Measurements from ENCODE around the gene TK2. TPM values are rescaled to one million over a fixed set of nuclear protein-coding genes. Genes with fewer than 3 reads are reported as not detected.

The TK2 gene
- total and polyA plus RNA-seq, 7 donors, result 9.6 to 32.7 (median 17.6) TPM

- no peaks in the 10 kb centered on the region for H3K4me1 ChIP-seq
- WGBS, 2 donors, result 53 to 86% methylated on average over 1 of the region's 1 CpG
- TF ChIP-seq CTCF (IDR thresholded peaks at IDR 0.05), result no peak
- no peak for TF ChIP-seq EP300 (IDR thresholded peaks at IDR 0.05)
- no peak for TF ChIP-seq POLR2AphosphoS5 (IDR thresholded peaks at IDR 0.05)
- no peak for DNase-seq
- H3K36me3 ChIP-seq, result no peaks in the 10 kb centered on the region
- peaks cover 0 to 4% (median 0%) of the 10 kb centered on the region in 4 donors for H3K9me3 ChIP-seq
- H3K27ac ChIP-seq, result no peak overlapping the region
- intact Hi-C loops (cut with DNase I), result no loop called here
- H3K4me3 ChIP-seq, result no peak overlapping the region
- H3K27me3 ChIP-seq, result peaks cover 3 to 40% (median 31%) of the 10 kb centered on the region in 3 donors
These were observed 87.0 kb downstream of the TK2 start for GRCh38 chr16:66462912-66463311.

- H3K9me3 ChIP-seq, result no peaks in the 10 kb centered on the region
- TF ChIP-seq POLR2AphosphoS5 (IDR thresholded peaks at IDR 0.05) (no peak), EP300 (IDR thresholded peaks at IDR 0.05) (no peak), POLR2A (IDR thresholded peaks at IDR 0.05) (no peak), CTCF (IDR thresholded peaks at IDR 0.05) (no peak)
- peak; percentile 22 for DNase-seq
- intact Hi-C loops (cut with DNase I), result no loop called here
- H3K27ac ChIP-seq, result no peak overlapping the region
- H3K36me3 ChIP-seq, result no peaks in the 10 kb centered on the region
- H3K4me1 ChIP-seq, result no peaks in the 10 kb centered on the region
- peaks cover 3 to 42% (median 33%) of the 10 kb centered on the region in 3 donors for H3K27me3 ChIP-seq
- 88 to 90% methylated on average over 1 of the region's 1 CpG for WGBS, 2 donors
- H3K4me3 ChIP-seq, result no peak overlapping the region
These were observed 89.2 kb downstream of the TK2 start for GRCh38 chr16:66460703-66461102.

DNA sequence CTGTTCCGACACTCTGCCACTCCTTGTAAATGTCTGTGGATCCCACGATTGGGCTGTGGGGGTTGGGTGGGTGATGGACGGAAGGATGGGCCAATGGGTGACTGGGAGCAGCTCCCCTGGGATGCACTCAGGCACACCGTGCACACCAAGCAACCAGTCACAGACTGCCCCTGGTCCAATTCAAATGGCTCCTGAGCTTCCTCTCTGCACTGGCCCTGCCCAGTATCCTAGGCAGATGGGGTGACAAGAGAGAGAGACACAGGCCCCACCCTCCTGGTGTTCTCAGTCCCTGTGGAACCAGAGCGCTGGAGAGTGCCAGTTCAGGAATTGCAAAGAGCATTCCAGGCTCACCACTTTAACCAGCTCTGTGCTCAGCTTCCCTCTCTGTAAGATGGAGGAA is 90.0 kb downstream of the TK2 start:
- Histone ChIP-seq H3K9me3 (no peaks in the 10 kb centered on the region), H3K27me3 (peaks cover 3 to 42% (median 33%) of the 10 kb centered on the region in 3 donors), H3K4me3 (no peak overlapping the region), H3K4me1 (no peaks in the 10 kb centered on the region), H3K27ac (no peak overlapping the region), H3K36me3 (no peaks in the 10 kb centered on the region)
- WGBS, 2 donors, result 39 to 51% methylated on average over 5 of the region's 5 CpGs
- peak; percentile 33 for DNase-seq
- TF ChIP-seq EP300 (IDR thresholded peaks at IDR 0.05), result no peak
- no peak for TF ChIP-seq CTCF (IDR thresholded peaks at IDR 0.05)
- no peak for TF ChIP-seq POLR2A (IDR thresholded peaks at IDR 0.05)
- no peak for TF ChIP-seq POLR2AphosphoS5 (IDR thresholded peaks at IDR 0.05)
- intact Hi-C loops (cut with DNase I), result no loop called here

DNA sequence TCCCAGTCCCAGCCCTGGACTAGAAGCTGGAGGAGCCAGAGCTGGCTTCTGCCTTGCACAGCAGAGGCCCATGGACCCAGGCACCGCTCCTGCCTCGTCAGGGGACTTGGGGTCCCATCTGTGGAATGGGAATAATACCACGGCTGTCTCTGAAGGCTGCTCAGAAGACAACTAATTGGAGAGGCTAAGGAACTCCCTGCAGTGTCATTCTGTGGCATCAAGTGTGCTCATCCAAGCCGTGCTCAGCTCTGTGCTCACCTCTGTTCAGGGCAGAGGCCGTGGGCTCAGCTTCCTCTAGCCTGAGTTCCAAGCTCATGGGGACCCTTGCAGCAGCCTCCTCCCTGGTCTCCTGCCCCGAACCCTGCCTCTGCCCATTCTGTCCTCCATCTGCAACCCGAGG is 91.1 kb downstream of the TK2 start:
- H3K27ac ChIP-seq, result no peak overlapping the region
- H3K9me3 ChIP-seq, result no peaks in the 10 kb centered on the region
- WGBS, 2 donors, result 69 to 81% methylated on average over 7 of the region's 7 CpGs
- H3K36me3 ChIP-seq, result no peaks in the 10 kb centered on the region
- H3K4me3 ChIP-seq, result no peak overlapping the region
- H3K4me1 ChIP-seq, result no peaks in the 10 kb centered on the region
- peak; percentile 34 for DNase-seq
- TF ChIP-seq EP300 (IDR thresholded peaks at IDR 0.05), result no peak
- no peak for TF ChIP-seq POLR2A (IDR thresholded peaks at IDR 0.05)
- no peak for TF ChIP-seq POLR2AphosphoS5 (IDR thresholded peaks at IDR 0.05)
- TF ChIP-seq CTCF (IDR thresholded peaks at IDR 0.05), result no peak
- peaks cover 3 to 42% (median 33%) of the 10 kb centered on the region in 3 donors for H3K27me3 ChIP-seq
- intact Hi-C loops (cut with DNase I), result no loop called here

DNA sequence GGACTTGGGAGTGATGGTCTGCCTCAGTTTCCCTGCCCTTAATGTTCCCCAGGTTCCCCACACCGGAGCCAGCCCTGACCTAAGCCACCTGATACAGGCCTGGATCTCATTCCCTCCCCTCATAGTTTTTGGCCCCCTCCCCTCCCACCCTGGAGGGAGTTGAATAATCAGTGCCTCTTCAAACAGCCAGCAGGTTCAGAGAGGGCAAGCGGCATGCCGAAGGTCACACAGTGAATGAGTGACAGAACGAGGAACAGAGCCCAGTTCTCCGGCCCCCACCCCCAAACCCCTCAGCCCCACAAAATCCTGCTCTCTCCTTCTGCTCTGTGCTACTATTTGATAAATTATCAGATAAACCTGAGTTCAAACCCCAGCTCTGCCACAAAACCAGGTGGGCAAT is 91.6 kb downstream of the TK2 start:
- Histone ChIP-seq H3K36me3 (no peaks in the 10 kb centered on the region), H3K9me3 (no peaks in the 10 kb centered on the region), H3K27ac (no peak overlapping the region), H3K4me1 (no peaks in the 10 kb centered on the region), H3K27me3 (peaks cover 3 to 42% (median 33%) of the 10 kb centered on the region in 3 donors), H3K4me3 (no peak overlapping the region)
- TF ChIP-seq POLR2A (IDR thresholded peaks at IDR 0.05) (no peak), POLR2AphosphoS5 (IDR thresholded peaks at IDR 0.05) (no peak), CTCF (IDR thresholded peaks at IDR 0.05) (no peak), EP300 (IDR thresholded peaks at IDR 0.05) (no peak)
- no peak for DNase-seq
- 86 to 93% methylated on average over 5 of the region's 5 CpGs for whole genome bisulfite sequencing, 2 donors
- intact Hi-C loops (cut with DNase I), result no loop called here
